Transverse colon (tissue), 4 donors: ENCODE data around the gene MPV17L2. TPM values are rescaled to one million over a fixed set of nuclear protein-coding genes. Genes with fewer than 3 reads are reported as not detected.

Source experiments
- DNase-seq: peaks from one replicate; pipeline ENCODE4 v3.0.0-alpha.2; 2019
- H3K27ac ChIP-seq, 4 donors: fragments of 200-600 bp; sonication (generic); 2 replicates each; pipeline ENCODE4 v1.5.1; 2016 to 2018; ENCODE audit warnings: inconsistent platforms in 4 of 4
- H3K27me3 ChIP-seq: fragments of 200-600 bp; sonication (generic); 2 replicates; pipeline ENCODE4 v1.5.1; 2017; ENCODE audit warnings: inconsistent platforms
- H3K36me3 ChIP-seq, 4 donors: fragments of 200-600 bp; sonication (generic); 2 replicates each; pipeline ENCODE4 v1.5.1; 2017 to 2019; ENCODE audit warnings: inconsistent platforms in 4 of 4
- H3K4me1 ChIP-seq, 4 donors: fragments of 200-600 bp; sonication (generic); 2 replicates each; pipeline ENCODE4 v1.5.1; 2017 to 2020; ENCODE audit warnings: inconsistent platforms in 4 of 4
- H3K4me3 ChIP-seq, 4 donors: fragments of 200-600 bp; sonication (generic); 1 replicate in 1 of 4; 2 replicates in 3 of 4; pipeline versions ENCODE4 v1.5.1 to v1.6.1; 2017 to 2019; ENCODE audit warnings: inconsistent platforms in 4 of 4
- H3K9me3 ChIP-seq, 2 donors: fragments of 200-600 bp; sonication (generic); 2 replicates each; pipeline ENCODE4 v1.5.1; 2017 to 2019; ENCODE audit warnings: inconsistent platforms in 2 of 2
- CTCF ChIP-seq, 5 experiments: fragments of 200-600 bp in 3 of 5; fragments of 450-650 bp in 2 of 5; sonication (generic) in 3 of 5; IDR thresholded peaks; 1 replicate in 2 of 5; 2 replicates in 3 of 5; pipeline ENCODE4 v1.5.1; 2016 to 2017; ENCODE audit warnings: antibody characterized with exemption in 5 of 5, inconsistent platforms in 3 of 5, mild to moderate bottlenecking in 2 of 5, moderate library complexity in 1 of 5
- EP300 ChIP-seq: sonication (generic); formaldehyde crosslinking; IDR thresholded peaks from one replicate; pipeline ENCODE4 v1.6.1; 2017; ENCODE audit warnings: antibody characterized with exemption, low read depth
- POLR2A ChIP-seq: fragments of 450-650 bp; IDR thresholded peaks from one replicate; pipeline ENCODE4 v1.6.1; 2016; ENCODE audit warnings: antibody characterized with exemption, mild to moderate bottlenecking, moderate library complexity
- POLR2AphosphoS5 ChIP-seq, 3 donors: sonication (generic); formaldehyde crosslinking; IDR thresholded peaks; one replicate each; pipeline ENCODE4 v1.6.1; 2016; ENCODE audit warnings: antibody characterized with exemption in 3 of 3
- WGBS, 2 donors: methylation state at CpG; one replicate each; pipeline ENCODE4 v1.1.5; 2018; ENCODE audit warnings: low coverage in 1 of 2; 5-methylcytosine and 5-hydroxymethylcytosine counted together
- in situ Hi-C, 4 donors: fragments of 200-750 bp; cut with MboI; loops; one replicate each; pipeline versions ENCODE4 v1.15.0 to v1.15.1; 2017; ENCODE audit warnings: low sequenced_read_pairs in 3 of 4, low pct_ligation_motif_present in 1 of 4, low pct_unique_long_range_greater_than_20kb in 1 of 4
- intact Hi-C: fragments of 100-400 bp; cut with DNase I; formaldehyde crosslinking; loops from one replicate; pipeline ENCODE4 v1.15.1; 2023; ENCODE audit warnings: low total_unique reads
- total RNA-seq, 4 donors: library from RNA; depleted of rRNA; stranded (reverse); fragments of >200 nt; gene quantifications; one replicate each; pipeline ENCODE4 v1.1.0, GENCODE V29; 2016

Gene MPV17L2
- total RNA-seq, 4 donors from 2014 or later, result 1.6 to 22.3 (median 12.6) TPM

GRCh38 chr19:18152442-18152816, 40.6 kb upstream of the MPV17L2 start:
- intact Hi-C loops, result no loop called here
- no peaks in the 10 kb centered on the region for H3K27me3 ChIP-seq
- H3K9me3 ChIP-seq, result no peaks in the 10 kb centered on the region
- peak; percentile 98 for DNase-seq
- H3K36me3 ChIP-seq, result peaks cover 0 to 1% (median under 1%) of the 10 kb centered on the region in 4 donors
- in situ Hi-C loops, result no loop called here
- H3K4me1 ChIP-seq, result peaks cover 37 to 44% (median 44%) of the 10 kb centered on the region in 4 donors
- H3K4me3 ChIP-seq, result peak overlapping the region; percentile 49 to 89 (median 73)
- peak overlapping the region; percentile 94 to 99 (median 97) for H3K27ac ChIP-seq
- 2% methylated on average over 22 of the region's 22 CpGs; no CpG with 5 or more reads in 1 of the 2 donors for WGBS, 2 donors
- TF ChIP-seq POLR2A (no peak), POLR2AphosphoS5 (IDR thresholded peaks at IDR 0.05) (peak in 2 of 3 donors; percentile 38 to 49), CTCF (IDR thresholded peaks at IDR 0.05) (peak; percentile 54 to 88 (median 57))

GRCh38 chr19:18152817-18153555, 40.0 kb upstream of the MPV17L2 start, which contains the start of gene PIK3R2:
PIK3R2 (plus strand) TSS chr19:18153163; CDS start chr19:18155880, 2,717 bp downstream.
- in situ Hi-C loops (no loop called here), intact Hi-C loops (no loop called here)
- no peaks in the 10 kb centered on the region for H3K36me3 ChIP-seq
- TF ChIP-seq POLR2A (peak; percentile 24), CTCF (IDR thresholded peaks at IDR 0.05) (no peak), EP300 (no peak), POLR2AphosphoS5 (IDR thresholded peaks at IDR 0.05) (peak; percentile 34 to 74 (median 58))
- no peaks in the 10 kb centered on the region for H3K9me3 ChIP-seq
- no peaks in the 10 kb centered on the region for H3K27me3 ChIP-seq
- peaks cover 42 to 50% (median 49%) of the 10 kb centered on the region in 4 donors for H3K4me1 ChIP-seq
- DNase-seq, result peak; percentile 100
- H3K27ac ChIP-seq, result peak within 1 kb of the TSS; percentile 94 to 99 (median 97)
- H3K4me3 ChIP-seq, result peak within 1 kb of the TSS; percentile 59 to 89 (median 86)
- 1% methylated on average over 76 of the region's 86 CpGs; no CpG with 5 or more reads in 1 of the 2 donors for WGBS, 2 donors

GRCh38 chr19:18153556-18154134, 39.4 kb upstream of the MPV17L2 start:
- TF ChIP-seq CTCF (IDR thresholded peaks at IDR 0.05) (no peak), POLR2AphosphoS5 (IDR thresholded peaks at IDR 0.05) (no peak), EP300 (no peak), POLR2A (no peak)
- Histone ChIP-seq H3K4me3 (peak overlapping the region; percentile 59 to 89 (median 86)), H3K27ac (peak overlapping the region; percentile 94 to 99 (median 97)), H3K36me3 (no peaks in the 10 kb centered on the region), H3K4me1 (peaks cover 42 to 51% (median 49%) of the 10 kb centered on the region in 4 donors), H3K9me3 (no peaks in the 10 kb centered on the region), H3K27me3 (no peaks in the 10 kb centered on the region)
- WGBS, 2 donors, result 2% methylated on average over 31 of the region's 38 CpGs; no CpG with 5 or more reads in 1 of the 2 donors
- intact Hi-C loops, result no loop called here
- in situ Hi-C loops, result no loop called here
- peak; percentile 48 for DNase-seq
